SHP77 treated with DMSO at 0.1 percent for 48 hours (cell line): ENCODE data around the gene AZU1.
"Not testable (repeated sequence)": the region's sequence is repeated elsewhere in the genome, so short reads cannot be mapped to it uniquely, and the experiment has no call there.

ENCODE experiments used
- DNase-seq: peaks from one replicate; lab custom pipeline; 2025; lab: John Stamatoyannopoulos, UW

AZU1 gene

GRCh38 chr19:831407-832369 is 4.1 kb downstream of the AZU1 start:
- no peak for DNase-seq

- no peak for DNase-seq
These were observed 6.6 kb downstream of the AZU1 start for GRCh38 chr19:834216-834615.

GRCh38 chr19:835210-835810 is 7.7 kb downstream of the AZU1 start:
- no peak for DNase-seq

- no peak for DNase-seq
These were observed 13.0 kb downstream of the AZU1 start, which contains the start of gene PRTN3 for GRCh38 chr19:840519-841206. Gene PRTN3, plus strand, starts transcription at chr19:840999. Its CDS starts 10 bp downstream, at chr19:841009.

GRCh38 chr19:842802-843179 is 15.2 kb downstream of the AZU1 start:
- not testable (repeated sequence) for DNase-seq

GRCh38 chr19:843180-843835 is 15.7 kb downstream of the AZU1 start:
- no peak for DNase-seq

GRCh38 chr19:843836-844545 is 16.4 kb downstream of the AZU1 start:
- no peak for DNase-seq

GRCh38 chr19:844546-844971 is 16.9 kb downstream of the AZU1 start:
- no peak for DNase-seq

- DNase-seq, result no peak
These were observed 18.3 kb downstream of the AZU1 start for GRCh38 chr19:845707-846521.

GRCh38 chr19:848386-848921 is 20.8 kb downstream of the AZU1 start:
- no peak for DNase-seq

- not testable (repeated sequence) for DNase-seq
These were observed 21.6 kb downstream of the AZU1 start for GRCh38 chr19:849195-849594.

GRCh38 chr19:850221-850978 is 22.8 kb downstream of the AZU1 start:
- no peak for DNase-seq

- no peak for DNase-seq
These were observed 23.3 kb downstream of the AZU1 start for GRCh38 chr19:850979-851335.

- no peak for DNase-seq
These were observed 24.7 kb downstream of the AZU1 start, which contains the start of gene ELANE for GRCh38 chr19:852136-853013. Gene ELANE, plus strand, starts transcription at chr19:852303. Its CDS starts 26 bp downstream, at chr19:852329.

GRCh38 chr19:853014-853585 is 25.5 kb downstream of the AZU1 start:
- DNase-seq, result no peak

GRCh38 chr19:853614-854220 is 26.1 kb downstream of the AZU1 start:
- not testable (repeated sequence) for DNase-seq

- no peak for DNase-seq
These were observed 26.9 kb downstream of the AZU1 start for GRCh38 chr19:854549-854948.

GRCh38 chr19:855142-855541 is 27.5 kb downstream of the AZU1 start:
- DNase-seq, result no peak
